Smooth muscle cell (in vitro differentiated cells): Measurements from ENCODE around the gene OR4C3. TPM values are rescaled to one million over a fixed set of nuclear protein-coding genes. Genes with fewer than 3 reads are reported as not detected.
"Not testable (repeated sequence)": the region's sequence is repeated elsewhere in the genome, so short reads cannot be mapped to it uniquely, and the experiment has no call there.

ENCODE experiments used
- DNase-seq: peaks from one replicate; lab custom pipeline; 2025; ENCODE audit not compliant: unreplicated experiment; lab: John Stamatoyannopoulos, UW
- H2AFZ ChIP-seq: fragments of 200-600 bp; sonication (generic); 2 replicates; pipeline ENCODE4 v1.6.0; 2016; ENCODE audit warnings: antibody characterized with exemption, low read depth, mild to moderate bottlenecking
- H3F3A ChIP-seq: fragments of 200-600 bp; sonication (generic); 2 replicates; pipeline ENCODE4 v1.6.0; 2017; ENCODE audit warnings: antibody characterized with exemption, low read depth
- H3K27ac ChIP-seq: fragments of 200-600 bp; sonication (generic); 2 replicates; pipeline ENCODE4 v1.5.1; 2016; ENCODE audit warnings: low read depth, mild to moderate bottlenecking
- H3K27me3 ChIP-seq: fragments of 200-600 bp; sonication (generic); 2 replicates; pipeline ENCODE4 v1.6.1; 2016; ENCODE audit warnings: low read depth, mild to moderate bottlenecking
- H3K36me3 ChIP-seq: fragments of 200-600 bp; sonication (generic); 2 replicates; pipeline ENCODE4 v1.5.1; 2016; ENCODE audit warnings: low read depth
- H3K4me1 ChIP-seq: fragments of 200-600 bp; sonication (generic); 2 replicates; pipeline ENCODE4 v1.5.1; 2016; ENCODE audit warnings: low read depth
- H3K4me2 ChIP-seq: fragments of 200-600 bp; sonication (generic); 2 replicates; pipeline ENCODE4 v1.6.0; 2016; ENCODE audit warnings: mild to moderate bottlenecking
- H3K4me3 ChIP-seq: fragments of 200-600 bp; sonication (generic); 2 replicates; pipeline ENCODE4 v1.5.1; 2016; ENCODE audit warnings: mild to moderate bottlenecking
- H3K79me2 ChIP-seq: fragments of 200-600 bp; sonication (generic); 2 replicates; pipeline ENCODE4 v1.6.0; 2016; ENCODE audit warnings: low read depth, mild to moderate bottlenecking
- H3K9ac ChIP-seq: fragments of 200-600 bp; sonication (generic); 2 replicates; pipeline ENCODE4 v1.6.0; 2016; ENCODE audit warnings: low read depth
- H3K9me3 ChIP-seq: fragments of 200-600 bp; sonication (generic); replicated peaks from 2 replicates; pipeline ENCODE4 v1.5.1; 2016; ENCODE audit warnings: low read depth
- H4K20me1 ChIP-seq: fragments of 200-600 bp; sonication (generic); 2 replicates; pipeline ENCODE4 v1.6.0; 2016; ENCODE audit warnings: low read depth
- WGBS: methylation state at CpG from one replicate; pipeline ENCODE4 v1.1.7; 2016; ENCODE audit warnings: low lambda C conversion rate; 5-methylcytosine and 5-hydroxymethylcytosine counted together
- polyA plus RNA-seq: library from polyadenylated mRNA; unstranded; fragments of >200 nt; fragmentation: Nextera tagmentation; extraction: Ambion mirVana; gene quantifications from 2 replicates; pipeline ENCODE4 v1.2.1, GENCODE V29; 2016
- total RNA-seq: library from RNA; depleted of rRNA; stranded (reverse); fragments of >200 nt; gene quantifications from 2 replicates; pipeline ENCODE4 v1.2.3, GENCODE V29; 2014
- TF ChIP-seq, protein P1 (sequence below): fragments of 200-600 bp; sonication (generic); IDR thresholded peaks from 2 replicates; pipeline ENCODE4 v1.5.1; 2017; ENCODE audit warnings: borderline replicate concordance, mild to moderate bottlenecking, antibody characterized with exemption; ENCODE audit not compliant: insufficient read depth, poor library complexity, severe bottlenecking

Gene OR4C3
- total and polyA plus RNA-seq, 2 experiments from 2014 or later: not detected

DNA sequence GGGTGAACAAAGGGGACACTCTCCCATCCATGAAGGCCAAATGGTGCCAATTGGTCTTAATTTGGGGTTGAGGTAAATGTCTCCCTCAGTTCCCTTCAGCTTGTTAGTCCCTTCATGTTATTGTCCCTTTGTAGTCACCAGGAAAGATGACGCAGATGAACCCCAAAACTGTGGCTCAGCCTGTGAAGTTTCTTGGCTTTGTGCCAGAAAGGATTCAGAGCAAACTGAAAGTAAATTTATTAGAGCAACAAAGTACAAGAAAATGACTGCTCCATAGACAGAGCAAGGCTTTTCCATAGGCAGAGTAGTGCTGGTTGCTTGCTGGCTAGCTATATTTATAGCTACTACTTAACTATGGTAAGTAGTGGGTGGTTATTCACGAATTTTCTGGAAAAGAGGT, 16.7 kb downstream of the OR4C3 start:
- Histone ChIP-seq H4K20me1 (no peaks in the 10 kb centered on the region), H3K9me3 (no peaks in the 10 kb centered on the region), H3K27me3 (no peaks in the 10 kb centered on the region), H3F3A (no peaks in the 10 kb centered on the region), H3K79me2 (no peaks in the 10 kb centered on the region), H3K4me3 (no peak overlapping the region), H3K4me1 (no peaks in the 10 kb centered on the region), H3K27ac (no peak overlapping the region), H3K4me2 (no peak overlapping the region), H3K9ac (no peak overlapping the region), H3K36me3 (no peaks in the 10 kb centered on the region), H2AFZ (no peak overlapping the region)
- 40% methylated on average over 2 of the region's 2 CpGs for WGBS
- TF ChIP-seq, protein P1, sequence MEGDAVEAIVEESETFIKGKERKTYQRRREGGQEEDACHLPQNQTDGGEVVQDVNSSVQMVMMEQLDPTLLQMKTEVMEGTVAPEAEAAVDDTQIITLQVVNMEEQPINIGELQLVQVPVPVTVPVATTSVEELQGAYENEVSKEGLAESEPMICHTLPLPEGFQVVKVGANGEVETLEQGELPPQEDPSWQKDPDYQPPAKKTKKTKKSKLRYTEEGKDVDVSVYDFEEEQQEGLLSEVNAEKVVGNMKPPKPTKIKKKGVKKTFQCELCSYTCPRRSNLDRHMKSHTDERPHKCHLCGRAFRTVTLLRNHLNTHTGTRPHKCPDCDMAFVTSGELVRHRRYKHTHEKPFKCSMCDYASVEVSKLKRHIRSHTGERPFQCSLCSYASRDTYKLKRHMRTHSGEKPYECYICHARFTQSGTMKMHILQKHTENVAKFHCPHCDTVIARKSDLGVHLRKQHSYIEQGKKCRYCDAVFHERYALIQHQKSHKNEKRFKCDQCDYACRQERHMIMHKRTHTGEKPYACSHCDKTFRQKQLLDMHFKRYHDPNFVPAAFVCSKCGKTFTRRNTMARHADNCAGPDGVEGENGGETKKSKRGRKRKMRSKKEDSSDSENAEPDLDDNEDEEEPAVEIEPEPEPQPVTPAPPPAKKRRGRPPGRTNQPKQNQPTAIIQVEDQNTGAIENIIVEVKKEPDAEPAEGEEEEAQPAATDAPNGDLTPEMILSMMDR: no peak
- DNase-seq: no peak

DNA sequence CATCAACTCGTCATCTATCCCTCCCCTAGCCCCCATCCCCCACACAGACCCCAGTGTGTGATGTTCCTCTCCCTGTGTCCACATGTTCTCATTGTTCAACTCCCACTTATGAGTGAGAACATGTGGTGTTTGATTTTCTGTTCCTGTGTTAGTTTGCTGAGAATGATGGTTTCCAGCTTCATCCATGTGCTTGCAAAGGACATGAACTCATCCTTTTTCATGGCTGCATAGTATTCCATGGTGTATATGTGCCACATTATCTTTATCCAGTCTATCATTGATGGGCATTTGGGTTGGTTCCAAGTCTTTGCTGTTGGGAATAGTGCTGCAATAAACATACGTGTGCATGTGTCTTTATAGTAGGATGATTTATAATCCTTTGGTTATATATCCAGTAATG, 17.8 kb downstream of the OR4C3 start:
- H3K27me3 ChIP-seq, H3K27ac ChIP-seq, H3K36me3 ChIP-seq, H3K4me1 ChIP-seq, H3K79me2 ChIP-seq, DNase-seq, H3K4me3 ChIP-seq, H3K9me3 ChIP-seq, H4K20me1 ChIP-seq, H3F3A ChIP-seq, H3K9ac ChIP-seq, H3K4me2 ChIP-seq, H2AFZ ChIP-seq: not testable (repeated sequence)
- WGBS: 52% methylated on average over 2 of the region's 2 CpGs

DNA sequence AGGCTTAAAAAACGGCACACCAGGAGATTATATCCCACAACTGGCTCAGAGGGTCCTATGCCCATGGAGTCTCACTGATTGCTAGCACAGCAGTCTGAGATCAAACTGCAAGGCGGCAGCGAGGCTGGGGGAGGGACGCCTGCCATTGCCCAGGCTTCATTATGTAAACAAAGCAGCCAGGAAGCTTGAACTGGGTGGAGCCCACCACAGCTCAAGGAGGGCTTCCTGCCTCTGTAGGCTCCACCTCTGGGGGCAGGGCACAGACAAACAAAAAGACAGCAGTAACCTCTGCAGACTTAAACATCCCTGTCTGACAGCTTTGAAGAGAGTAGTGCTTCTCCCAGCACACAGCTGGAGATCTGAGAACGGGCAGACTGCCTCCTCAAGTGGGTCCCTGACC, 21.6 kb downstream of the OR4C3 start:
- not testable (repeated sequence) for H3K36me3 ChIP-seq, H3K9ac ChIP-seq, H3F3A ChIP-seq, H3K4me3 ChIP-seq, H3K4me2 ChIP-seq, H2AFZ ChIP-seq, H4K20me1 ChIP-seq, H3K79me2 ChIP-seq, H3K27ac ChIP-seq, H3K4me1 ChIP-seq, H3K9me3 ChIP-seq, H3K27me3 ChIP-seq, DNase-seq
- WGBS: 82% methylated on average over 5 of the region's 5 CpGs

DNA sequence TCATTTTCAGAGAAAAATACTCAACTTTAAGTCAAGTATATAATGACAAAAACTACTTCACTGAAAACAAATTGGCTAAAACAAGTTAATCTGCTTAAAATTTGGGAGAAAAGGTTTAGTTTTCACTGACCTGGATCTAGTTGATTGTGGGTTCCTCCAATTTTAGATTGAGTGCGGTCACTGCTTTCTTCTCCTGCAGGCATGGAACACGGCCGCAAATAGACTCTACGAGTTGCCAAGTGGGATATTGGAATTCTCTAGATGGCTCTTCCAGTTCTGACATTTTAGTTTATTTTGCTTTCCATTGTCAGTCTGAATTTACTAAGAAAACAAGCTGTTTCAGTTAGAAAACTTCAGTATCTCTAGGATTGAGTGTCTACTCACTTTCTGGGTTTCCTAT, 29.3 kb downstream of the OR4C3 start:
- H3K9me3 ChIP-seq: peaks cover 11% of the 10 kb centered on the region
- no peak overlapping the region for H3K9ac ChIP-seq
- TF ChIP-seq, protein P1: no peak
- H3K27ac ChIP-seq: no peak overlapping the region
- no peak for DNase-seq
- H2AFZ ChIP-seq: no peak overlapping the region
- no peaks in the 10 kb centered on the region for H3K27me3 ChIP-seq
- H3K4me3 ChIP-seq: no peak overlapping the region
- no peaks in the 10 kb centered on the region for H3K4me1 ChIP-seq
- no peaks in the 10 kb centered on the region for H3K79me2 ChIP-seq
- WGBS: 82% methylated on average over 4 of the region's 4 CpGs
- H3F3A ChIP-seq: no peaks in the 10 kb centered on the region
- H3K36me3 ChIP-seq: no peaks in the 10 kb centered on the region
- H3K4me2 ChIP-seq: no peak overlapping the region
- H4K20me1 ChIP-seq: no peaks in the 10 kb centered on the region

DNA sequence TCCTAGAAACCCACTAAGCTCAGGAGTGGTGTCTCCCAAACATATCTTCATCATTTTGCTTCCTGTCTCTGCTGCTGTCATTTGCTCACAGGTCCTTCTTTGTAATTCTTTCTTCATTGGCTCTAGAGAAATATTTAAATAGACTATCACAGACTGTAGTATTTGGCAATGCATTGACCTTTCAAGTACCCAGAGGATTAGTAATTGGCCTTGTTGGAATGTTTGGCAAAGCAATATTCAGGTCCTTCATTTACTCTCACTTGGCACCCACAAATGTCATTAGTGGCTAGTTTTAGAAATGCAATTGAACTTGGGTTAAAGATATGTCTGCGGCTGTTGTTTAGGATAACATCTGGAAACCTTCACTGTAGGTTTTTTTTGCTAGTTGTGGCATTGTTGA, 30.0 kb downstream of the OR4C3 start:
- Histone ChIP-seq H3K4me1 (no peaks in the 10 kb centered on the region), H3K27me3 (no peaks in the 10 kb centered on the region), H2AFZ (no peak overlapping the region), H3K9ac (no peak overlapping the region), H3K9me3 (peaks cover 11% of the 10 kb centered on the region), H3K4me2 (no peak overlapping the region), H3K27ac (no peak overlapping the region), H3F3A (no peaks in the 10 kb centered on the region), H3K79me2 (no peaks in the 10 kb centered on the region), H3K36me3 (no peaks in the 10 kb centered on the region), H4K20me1 (no peaks in the 10 kb centered on the region), H3K4me3 (no peak overlapping the region)
- 85% methylated on average over 1 of the region's 1 CpG for WGBS
- TF ChIP-seq, protein P1: no peak
- DNase-seq: no peak

DNA sequence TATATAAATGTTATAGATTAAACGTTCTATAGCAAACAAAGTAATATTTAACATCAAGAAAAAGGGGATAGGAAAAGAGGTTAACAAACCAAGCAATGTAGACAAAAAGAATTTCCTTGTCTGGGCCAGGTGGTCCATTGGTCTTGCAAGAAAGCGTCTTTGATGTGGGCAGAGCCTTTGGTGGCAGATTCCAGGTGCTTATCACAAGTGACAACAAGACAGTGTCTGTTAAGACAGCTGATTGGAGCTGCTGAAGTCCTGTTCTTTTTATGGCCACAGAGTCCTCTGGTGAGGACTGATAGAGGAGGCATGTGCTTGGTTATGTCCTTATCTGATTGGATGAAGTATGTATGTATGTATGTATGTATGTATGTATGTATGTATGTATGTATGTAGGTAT, 36.6 kb downstream of the OR4C3 start:
- H3K27me3 ChIP-seq, H3K4me1 ChIP-seq, H3K27ac ChIP-seq, H3K9me3 ChIP-seq, H3K36me3 ChIP-seq, H3K4me2 ChIP-seq, H3F3A ChIP-seq, H3K4me3 ChIP-seq, H3K9ac ChIP-seq, H4K20me1 ChIP-seq, DNase-seq, H2AFZ ChIP-seq, H3K79me2 ChIP-seq: not testable (repeated sequence)
- WGBS: 32% methylated on average over 2 of the region's 2 CpGs
